HepG2 (cell line): ENCODE measurements around the gene HOXD4. TPM values are rescaled to one million over a fixed set of nuclear protein-coding genes. Genes with fewer than 3 reads are reported as not detected.

Experiments used
- ZBTB40 ChIP-seq, 2 experiments: fragments of 450-650 bp in 1 of 2; sonication (generic) in 1 of 2; formaldehyde crosslinking in 1 of 2; IDR thresholded peaks; 2 replicates each; pipeline versions ENCODE4 v1.6.1 to v1.8.0; 2016 to 2022; ENCODE audit warnings: antibody characterized with exemption in 1 of 2, mild to moderate bottlenecking in 1 of 2, missing genetic modification reagents in 1 of 2
- polyA plus RNA-seq, 8 experiments: library from polyadenylated mRNA; depleted of rRNA in 3 of 8; stranded (reverse) in 7 of 8; unstranded in 1 of 8; fragments of >200 nt; fragmentation: Illumina TruSeq in 4 of 8; extraction: Trizol in 4 of 8; gene quantifications; 2 replicates each; pipeline versions ENCODE4 v1.2.1 to v1.2.3, GENCODE V29; 2011 to 2016; ENCODE audit warnings: low read depth in 4 of 8, missing spikeins in 1 of 8, mixed read lengths in 1 of 8; ENCODE audit not compliant: insufficient read depth in 1 of 8
- total RNA-seq, 5 experiments: library from RNA; depleted of rRNA; stranded (reverse); fragments of >200 nt; fragmentation: Illumina TruSeq; extraction: Trizol; gene quantifications; 2 replicates each; pipeline ENCODE4 v1.2.3, GENCODE V29; 2016; ENCODE audit warnings: low read depth in 1 of 5

HOXD4 gene
- total and polyA plus RNA-seq, 2 of the 13 experiments (the other 11 are each of a cell fraction or from before 2014, with no cell fraction given), result not detected

- no peak for TF ChIP-seq ZBTB40 (IDR thresholded peaks at IDR 0.05)
- TF ChIP-seq ZBTB40 (CRISPR knock-in tag; IDR thresholded peaks at IDR 0.05), result no peak
Measured at GRCh38 chr2:176175709-176176607, 24.6 kb downstream of the HOXD4 start (continued).
